ENCODE measurements around the gene ADAM12.

The ADAM12 gene

DNA sequence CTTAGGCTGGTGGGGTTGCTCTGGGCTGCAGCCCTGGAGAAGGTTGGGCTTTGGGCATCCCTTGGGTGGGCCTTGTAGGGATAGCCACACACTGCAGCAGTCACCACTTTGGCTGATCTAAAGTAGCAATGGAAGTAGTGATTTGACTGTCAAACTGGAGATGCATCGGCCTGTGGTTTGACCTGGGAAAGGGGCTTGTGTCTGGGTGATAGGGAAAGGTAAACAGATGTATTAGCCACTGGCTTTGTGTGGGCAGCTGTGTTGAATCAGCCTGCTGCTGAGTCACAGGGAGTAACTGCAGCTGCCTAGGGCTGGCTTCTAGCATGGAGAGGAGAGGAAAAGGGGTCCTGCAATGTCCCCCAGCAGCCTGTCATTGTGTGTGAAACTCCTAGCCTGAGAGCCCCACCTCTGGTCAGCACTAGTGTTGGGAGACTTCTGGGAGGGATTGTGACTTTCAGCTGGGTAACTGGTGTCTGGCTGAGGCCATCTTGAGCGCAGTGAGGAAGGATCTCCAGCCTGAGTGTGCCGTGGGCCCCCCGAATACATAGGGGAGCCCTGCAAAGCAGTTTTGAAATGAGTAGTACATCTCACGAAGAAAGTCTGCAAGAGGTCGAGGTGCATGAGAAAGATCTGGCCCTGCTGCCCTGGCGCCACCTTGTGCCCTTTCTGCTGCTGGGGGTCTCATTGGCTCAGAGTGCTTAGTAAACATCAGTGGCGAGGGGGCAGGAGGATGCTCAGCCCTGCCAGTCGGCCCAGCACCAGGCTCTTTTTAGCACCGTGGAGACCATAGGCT is 374.6 kb downstream of the ADAM12 start:
- DNase-seq (ENCODE audit: low spot score) = peak; percentile 69

DNA sequence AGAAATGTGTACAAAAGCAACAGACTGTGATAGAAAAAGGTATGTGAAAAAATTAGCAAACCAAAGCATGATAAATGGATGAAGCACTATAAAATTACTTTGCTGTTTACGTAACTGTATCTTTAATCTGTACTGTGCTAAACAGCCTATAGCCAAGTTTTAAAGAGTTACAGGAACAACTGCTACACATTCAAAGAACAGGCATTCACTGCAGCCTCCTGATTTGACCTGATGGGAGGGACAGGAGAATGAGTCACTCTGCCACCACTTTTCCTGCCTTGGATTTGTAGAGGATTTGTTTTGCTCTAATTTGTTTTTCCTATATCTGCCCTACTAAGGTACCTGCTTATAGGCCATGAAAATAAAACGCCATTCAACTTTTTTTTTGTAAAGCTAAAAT is 375.8 kb downstream of the ADAM12 start:
- DNase-seq (ENCODE audit: low spot score) = no peak

DNA sequence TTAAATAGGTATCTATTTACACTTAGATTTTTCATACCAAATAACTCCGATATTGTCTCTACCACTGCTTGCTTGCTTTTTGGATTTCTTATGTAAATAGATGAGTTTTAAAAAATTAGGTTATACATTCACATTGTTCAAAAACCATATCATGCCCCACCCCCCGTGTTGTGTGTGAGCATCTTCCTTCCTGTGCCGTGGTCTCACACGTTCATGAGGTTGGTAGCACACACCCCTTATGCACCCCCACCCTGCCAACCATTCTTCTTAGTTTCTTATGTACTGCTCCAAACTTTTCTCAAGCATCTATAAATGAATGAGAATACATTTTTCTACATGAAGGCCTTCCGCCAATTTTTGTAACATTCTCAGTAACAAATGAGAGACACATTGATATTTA is 376.3 kb downstream of the ADAM12 start:
- DNase-seq (ENCODE audit: low spot score) = no peak

DNA sequence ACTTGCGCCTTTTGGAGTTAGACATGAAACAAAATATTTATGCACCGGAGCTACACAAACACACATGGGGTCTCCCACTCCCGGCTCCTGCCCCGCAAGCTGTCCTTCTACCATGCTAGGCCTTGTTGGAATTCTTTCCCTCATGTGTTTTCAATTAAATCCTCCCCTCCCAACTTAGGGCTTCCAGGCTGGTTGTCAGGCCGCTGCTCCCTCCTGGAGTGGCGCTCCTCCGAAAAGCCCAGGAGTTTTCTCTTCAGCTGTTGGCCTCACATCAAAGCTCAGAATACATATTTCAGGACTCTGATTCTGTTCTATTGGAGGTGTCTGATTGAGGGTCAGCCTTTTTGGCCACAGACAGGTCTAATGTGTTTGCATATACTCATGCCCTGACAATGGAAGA is 378.6 kb downstream of the ADAM12 start:
- no peak for DNase-seq (ENCODE audit: low spot score)

- no peak for DNase-seq (ENCODE audit: low spot score)
These were observed 381.4 kb downstream of the ADAM12 start for GRCh38 chr10:126006906-126007305.

GRCh38 chr10:126006264-126006663 is 382.0 kb downstream of the ADAM12 start:
- no peak for DNase-seq (ENCODE audit: low spot score)

DNA sequence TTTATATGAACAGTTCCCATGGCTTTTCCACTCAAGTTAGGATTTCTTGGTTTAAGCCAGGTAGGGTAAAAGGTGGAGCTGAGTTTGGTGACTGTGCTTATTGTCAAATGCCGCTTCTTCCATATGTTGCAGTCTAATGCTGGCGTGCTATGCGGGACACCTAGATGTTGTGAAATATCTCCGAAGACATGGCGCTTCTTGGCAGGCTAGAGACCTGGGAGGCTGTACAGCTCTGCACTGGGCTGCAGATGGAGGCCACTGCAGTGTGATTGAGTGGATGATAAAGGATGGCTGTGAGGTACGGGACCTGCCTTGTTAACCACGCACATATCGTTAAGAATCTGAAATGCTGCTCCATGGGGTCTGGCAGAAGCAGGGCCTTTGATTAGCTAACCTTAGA is 383.5 kb downstream of the ADAM12 start:
- no peak for DNase-seq (ENCODE audit: low spot score)

GRCh38 chr10:126001576-126001975 is 386.7 kb downstream of the ADAM12 start:
- DNase-seq (ENCODE audit: low spot score) = no peak

GRCh38 chr10:125999694-126000093 is 388.6 kb downstream of the ADAM12 start:
- no peak for DNase-seq (ENCODE audit: low spot score)

DNA sequence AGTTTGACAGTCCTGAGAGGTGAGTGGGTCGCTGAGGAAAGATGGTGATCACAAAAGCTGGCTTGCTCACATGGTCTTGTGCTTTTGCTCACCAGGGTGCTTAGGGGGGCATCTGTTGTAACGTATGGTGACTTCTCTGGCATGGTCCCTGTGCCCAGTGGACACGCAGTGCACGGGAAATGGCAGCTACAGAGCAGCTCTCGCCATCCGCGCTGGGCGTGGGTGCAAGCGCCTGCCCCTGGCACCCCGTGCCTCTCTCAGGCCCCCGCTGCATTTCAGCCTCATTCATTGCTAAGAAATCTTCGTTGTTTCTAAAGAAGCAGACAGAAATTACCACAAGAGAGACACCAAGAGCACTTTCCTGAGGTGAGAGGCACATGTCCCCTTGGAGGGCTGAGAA is 390.7 kb downstream of the ADAM12 start:
- no peak for DNase-seq (ENCODE audit: low spot score)

GRCh38 chr10:125995726-125996304 is 392.5 kb downstream of the ADAM12 start:
- DNase-seq (ENCODE audit: low spot score) = no peak

- no peak for DNase-seq (ENCODE audit: low spot score)
These were observed 393.7 kb downstream of the ADAM12 start for GRCh38 chr10:125994601-125995000.

DNA sequence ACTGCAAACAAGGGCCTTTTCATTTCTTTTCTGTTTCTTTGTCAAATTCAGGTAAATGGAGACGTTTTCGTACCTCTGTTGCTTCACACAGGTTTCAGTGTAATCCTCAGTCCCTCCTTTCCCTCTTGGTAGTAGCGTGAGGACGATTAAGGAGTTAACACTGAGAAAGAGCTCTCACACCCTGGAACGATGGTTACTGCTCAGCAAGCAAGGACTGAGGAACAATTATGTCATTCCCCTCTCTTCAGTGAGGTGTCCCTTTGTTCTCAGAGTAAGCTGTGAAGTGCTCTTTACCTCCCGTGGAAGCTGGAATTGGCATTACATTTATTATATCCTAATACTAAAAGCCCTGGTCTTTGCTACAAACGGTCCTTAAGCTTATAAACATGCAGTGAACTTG is 396.0 kb downstream of the ADAM12 start:
- no peak for DNase-seq (ENCODE audit: low spot score)

DNA sequence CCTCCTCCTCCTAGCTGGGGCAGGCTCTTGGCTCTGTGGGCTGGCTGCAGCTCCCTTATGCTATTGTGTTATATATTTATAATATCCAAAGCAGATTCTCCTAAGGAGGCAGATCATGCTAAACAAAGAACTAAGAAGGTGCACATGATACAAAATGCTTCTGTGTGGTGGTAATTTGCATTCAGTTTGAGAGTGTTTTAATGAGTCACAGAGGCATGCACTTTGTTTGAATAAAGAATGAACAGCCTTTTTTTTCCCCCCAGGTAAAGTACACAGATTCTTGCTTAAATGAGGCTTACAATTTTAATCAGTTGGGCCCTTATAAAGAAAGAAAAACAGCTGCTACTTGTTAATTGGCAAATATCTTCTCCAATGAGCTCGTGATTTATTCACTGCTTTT is 396.9 kb downstream of the ADAM12 start:
- DNase-seq (ENCODE audit: low spot score) = no peak

DNA sequence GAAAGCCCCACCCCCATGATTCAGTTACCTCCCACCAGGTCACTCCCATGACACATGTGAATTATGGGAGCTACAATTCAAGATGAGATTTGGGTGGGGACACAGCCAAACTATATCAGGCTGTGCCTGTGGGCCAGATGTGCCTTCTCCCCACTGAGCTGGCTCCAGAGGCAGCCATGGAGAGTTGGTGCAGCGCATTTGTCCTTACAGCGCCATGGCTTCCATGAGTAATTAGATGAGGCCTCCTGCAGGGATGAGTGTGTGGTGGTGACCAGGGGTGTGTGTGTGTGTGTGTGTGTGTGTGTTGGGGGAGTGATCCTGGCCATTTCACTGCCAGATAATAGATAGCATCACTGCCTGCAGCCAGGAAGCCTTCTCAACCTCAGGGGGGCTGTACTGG is 397.3 kb downstream of the ADAM12 start:
- DNase-seq (ENCODE audit: low spot score) = no peak

- DNase-seq (ENCODE audit: low spot score) = no peak
These were observed 398.5 kb downstream of the ADAM12 start for GRCh38 chr10:125989791-125990190.

DNA sequence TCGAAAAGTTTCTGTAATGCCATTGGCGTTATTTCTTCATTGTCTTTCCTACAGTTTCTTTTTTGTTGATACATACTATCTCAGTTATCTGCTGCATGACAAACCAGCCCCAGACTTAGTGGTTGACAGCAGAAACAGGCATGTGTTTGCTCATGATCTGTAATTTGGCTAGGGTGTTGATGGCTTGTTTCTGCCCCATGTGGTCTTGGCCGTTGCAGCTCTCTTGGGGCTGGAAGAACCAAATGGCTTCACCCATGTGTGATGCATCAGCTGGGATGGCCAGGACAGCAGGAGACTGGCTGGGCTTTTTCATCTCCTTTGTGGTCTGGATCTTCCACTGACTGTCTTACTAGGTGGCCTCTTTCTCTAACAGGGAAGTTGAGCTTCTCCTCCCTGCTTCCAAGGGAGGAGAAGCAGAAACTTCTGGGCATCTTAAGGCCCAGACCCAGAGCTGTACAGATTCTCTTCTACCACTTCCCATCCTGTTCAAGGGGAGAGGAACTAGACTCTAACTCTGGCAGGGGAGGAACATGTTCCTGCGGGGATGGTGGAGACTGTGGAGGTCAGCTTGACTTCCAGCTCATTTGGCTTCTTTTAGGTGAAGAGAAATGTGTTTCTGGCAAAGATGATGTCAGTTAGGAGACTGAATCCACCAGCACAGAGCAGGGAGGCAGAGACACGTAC is 402.6 kb downstream of the ADAM12 start:
- no peak for DNase-seq (ENCODE audit: low spot score)

GRCh38 chr10:125984865-125985495 is 403.3 kb downstream of the ADAM12 start:
- no peak for DNase-seq (ENCODE audit: low spot score)

GRCh38 chr10:125984346-125984745 is 403.9 kb downstream of the ADAM12 start:
- no peak for DNase-seq (ENCODE audit: low spot score)

DNA sequence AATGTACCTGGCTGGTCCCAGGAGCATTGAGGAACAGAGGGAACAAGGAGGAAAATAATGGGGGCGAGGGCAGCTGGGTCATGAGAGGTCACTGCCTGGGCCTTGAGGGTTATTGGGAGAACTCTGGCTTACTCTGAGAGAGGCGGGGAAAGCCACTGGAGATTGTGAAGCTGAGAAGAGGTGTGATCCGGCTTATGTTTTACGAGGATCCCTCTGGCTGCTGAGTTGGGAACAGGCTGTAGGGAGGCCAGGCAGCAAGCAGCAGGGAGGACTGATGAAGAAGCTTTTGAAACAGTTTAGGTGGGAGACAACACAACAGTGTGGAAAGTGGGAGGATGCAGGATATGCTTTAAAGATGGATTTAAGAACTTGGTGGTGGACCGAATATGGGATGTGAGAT is 404.6 kb downstream of the ADAM12 start:
- no peak for DNase-seq (ENCODE audit: low spot score)

- no peak for DNase-seq (ENCODE audit: low spot score)
These were observed 405.1 kb downstream of the ADAM12 start for GRCh38 chr10:125983161-125983560.

DNA sequence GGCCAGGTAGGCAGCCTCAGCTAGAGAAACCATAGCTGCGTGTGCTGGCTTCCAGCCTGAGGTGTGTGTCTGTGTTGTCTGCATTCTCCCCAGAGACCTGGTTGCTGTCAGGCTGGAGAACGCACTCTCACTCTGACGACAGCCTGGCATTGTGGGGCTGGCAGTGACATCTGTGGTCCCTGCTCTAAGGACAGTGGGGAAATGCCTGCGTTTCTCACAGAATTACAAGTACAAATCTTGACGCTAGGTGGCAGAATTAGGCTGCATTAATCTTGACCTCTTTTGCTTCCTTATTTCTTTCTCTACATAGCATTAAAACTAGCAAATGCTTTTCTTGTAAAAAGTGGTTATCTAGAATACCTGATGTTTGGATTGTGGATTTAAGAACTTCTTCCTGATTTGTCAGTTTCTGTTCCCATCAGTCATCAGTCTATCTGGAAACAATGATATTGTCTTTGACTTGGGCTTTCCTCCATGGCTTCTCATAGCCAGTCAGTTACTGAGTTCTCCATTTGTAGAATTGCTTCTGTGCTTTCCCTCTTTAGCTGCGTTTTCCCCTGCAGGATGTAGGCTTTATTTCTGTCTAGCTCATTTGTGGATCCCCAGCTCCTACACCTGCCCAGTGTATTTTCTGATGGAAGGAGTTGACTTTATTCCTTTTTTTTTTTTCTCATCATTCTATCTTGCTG is 405.9 kb downstream of the ADAM12 start:
- DNase-seq (ENCODE audit: low spot score) = peak; percentile 59
